GM12875 (cell line): ENCODE results near the gene SLC7A14.

Experiments used
- H3K4me3 ChIP-seq: one replicate; pipeline ENCODE4 v1.5.1; 2011; ENCODE audit warnings: low read depth, low read length, control low read depth
- CTCF ChIP-seq: IDR thresholded peaks from 2 replicates; pipeline ENCODE4 v1.5.1; 2011; ENCODE audit warnings: low read depth, mild to moderate bottlenecking, control low read depth, inconsistent platforms, low read length, moderate library complexity, borderline replicate concordance; ENCODE audit not compliant: insufficient read depth

The SLC7A14 gene

GRCh38 chr3:170426240-170426797, 159.6 kb downstream of the SLC7A14 start:
- no peak overlapping the region for H3K4me3 ChIP-seq
- no peak for TF ChIP-seq CTCF

DNA sequence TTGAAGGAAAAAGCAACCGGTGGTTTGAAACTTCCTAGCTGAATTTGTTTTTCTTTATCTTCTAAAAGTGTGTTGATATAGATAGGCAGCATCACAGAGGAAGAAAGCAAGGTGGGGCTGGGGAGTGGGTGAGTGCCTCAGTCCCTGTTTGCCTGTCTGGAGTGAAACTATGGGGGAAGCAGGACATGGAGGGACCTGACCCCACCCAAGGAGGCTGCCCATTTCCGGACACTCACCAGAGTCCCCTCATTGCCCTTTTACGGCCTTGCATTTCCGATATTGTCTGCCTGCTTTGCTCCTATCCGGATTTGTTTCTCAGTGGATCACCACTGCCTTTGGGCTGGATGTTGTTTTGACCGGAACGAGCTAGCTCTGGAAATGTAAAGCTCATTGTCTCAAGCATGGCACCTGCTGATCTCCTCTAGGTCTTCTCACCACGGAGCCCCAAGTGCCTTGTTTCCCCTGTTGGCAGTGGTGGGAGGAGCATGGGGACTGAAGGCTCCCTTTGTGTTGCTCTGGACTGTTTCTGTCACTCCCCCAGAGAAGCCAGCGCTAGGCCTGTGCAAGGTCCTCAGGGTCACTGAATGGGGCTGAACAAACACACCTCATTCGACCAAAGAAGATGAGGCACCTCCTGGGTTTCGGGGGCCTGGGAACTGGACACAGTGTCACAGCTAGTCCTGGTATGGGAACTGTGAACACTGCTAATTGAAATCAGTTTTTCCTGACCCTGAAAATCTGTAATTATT, 160.2 kb downstream of the SLC7A14 start:
- TF ChIP-seq CTCF: no peak
- no peak overlapping the region for H3K4me3 ChIP-seq

GRCh38 chr3:170424879-170425278, 161.0 kb downstream of the SLC7A14 start:
- no peak overlapping the region for H3K4me3 ChIP-seq
- no peak for TF ChIP-seq CTCF

GRCh38 chr3:170423001-170423615, 162.8 kb downstream of the SLC7A14 start:
- no peak for TF ChIP-seq CTCF
- no peak overlapping the region for H3K4me3 ChIP-seq

DNA sequence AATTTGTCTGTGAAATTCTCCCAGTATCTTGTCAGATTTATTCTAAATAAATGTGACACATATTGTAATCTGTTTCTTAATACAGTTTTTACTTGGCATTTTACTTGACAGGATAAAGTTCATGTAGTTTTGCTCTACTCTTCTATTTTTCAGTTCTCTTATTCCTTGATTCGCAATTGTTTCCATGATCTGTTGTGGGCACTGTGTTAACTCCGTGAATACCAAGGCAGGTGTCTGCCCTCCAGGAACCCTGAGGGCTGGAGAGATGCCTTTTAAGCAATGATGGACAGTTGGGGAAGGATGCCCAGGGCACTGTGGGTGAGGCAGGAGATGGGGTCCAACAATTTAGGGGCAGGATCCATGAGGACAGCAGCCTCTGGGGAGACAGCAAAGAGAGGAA, 164.1 kb downstream of the SLC7A14 start:
- no peak for TF ChIP-seq CTCF

GRCh38 chr3:170421111-170421641, 164.7 kb downstream of the SLC7A14 start:
- no peak for TF ChIP-seq CTCF
- H3K4me3 ChIP-seq: no peak overlapping the region

More for the DNA sequence above, 164.1 kb downstream of the SLC7A14 start:
- no peak overlapping the region for H3K4me3 ChIP-seq
